B cell (primary cell): Measurements from ENCODE around the gene MCTP1. TPM values are rescaled to one million over a fixed set of nuclear protein-coding genes. Genes with fewer than 3 reads are reported as not detected.

ENCODE experiments used
- ATAC-seq: fragments of 200-7000 bp; cut with Tn5 transposase; one replicate; pipeline ENCODE4 v1.10.0; 2021; ENCODE audit warnings: low read depth, mild to moderate bottlenecking, moderate number of reproducible peaks, moderate library complexity
- CTCF ChIA-PET: fragments of 350-600 bp; sonication (Branson Sonifier 250); formaldehyde crosslinking; loops from one replicate; lab custom pipeline; 2021; ENCODE audit warnings: antibody characterized with exemption, inconsistent platforms; lab: Charles Lee
- POLR2A ChIA-PET: fragments of 350-600 bp; sonication (Branson Sonifier 250); formaldehyde crosslinking; loops from one replicate; lab custom pipeline; 2021; ENCODE audit warnings: antibody characterized with exemption; lab: Charles Lee
- DNase-seq: peaks from one replicate; pipeline ENCODE4 v3.0.0; 2013
- H2AFZ ChIP-seq: 2 replicates; pipeline ENCODE4 v1.6.1; 2012; ENCODE audit warnings: mild to moderate bottlenecking, low read depth, low read length; ENCODE audit not compliant: insufficient read depth, poor library complexity, severe bottlenecking
- H3K27ac ChIP-seq, 2 donors: 1 replicate in 1 of 2; 2 replicates in 1 of 2; pipeline ENCODE4 v1.5.1; 2012 to 2013; ENCODE audit warnings: low read length in 2 of 2, mild to moderate bottlenecking in 2 of 2, moderate library complexity in 1 of 2
- H3K27me3 ChIP-seq, 4 experiments: fragments of 200-600 bp in 1 of 4; sonication (generic) in 1 of 4; replicated peaks in 1 of 4; 1 replicate in 2 of 4; 2 replicates in 2 of 4; pipeline versions ENCODE4 v1.6.1 to v1.7.0; 2013 to 2016; ENCODE audit warnings: low read length in 3 of 4, mild to moderate bottlenecking in 2 of 4, mixed read lengths in 1 of 4, moderate library complexity in 1 of 4; ENCODE audit not compliant: insufficient read depth in 4 of 4, control insufficient read depth in 3 of 4; ENCODE audit errors: control extremely low read depth in 1 of 4
- H3K36me3 ChIP-seq, 2 experiments: replicated peaks in 1 of 2; 1 replicate in 1 of 2; 2 replicates in 1 of 2; pipeline versions ENCODE4 v1.6.1 to v1.7.1; 2013; ENCODE audit warnings: low read length in 1 of 2; ENCODE audit not compliant: insufficient read depth in 2 of 2, control insufficient read depth in 1 of 2; ENCODE audit errors: control extremely low read depth in 1 of 2, extremely low read depth in 1 of 2
- H3K4me1 ChIP-seq, 2 donors: fragments of 200-600 bp in 1 of 2; sonication (generic) in 1 of 2; 1 replicate in 1 of 2; 2 replicates in 1 of 2; pipeline versions ENCODE4 v1.5.1 to v1.6.1; 2013 to 2017; ENCODE audit warnings: low read length in 2 of 2; ENCODE audit not compliant: control insufficient read depth in 2 of 2, insufficient read depth in 2 of 2
- H3K4me2 ChIP-seq: replicated peaks from 2 replicates; pipeline ENCODE3; 2012; ENCODE audit warnings: mild to moderate bottlenecking, low read depth, low read length; ENCODE audit not compliant: poor library complexity, severe bottlenecking
- H3K4me3 ChIP-seq, 5 experiments: fragments of 200-600 bp in 1 of 5; sonication (generic) in 1 of 5; 1 replicate in 3 of 5; 2 replicates in 2 of 5; pipeline versions ENCODE4 v1.5.1 to v1.7.0; 2011 to 2016; ENCODE audit warnings: low read length in 4 of 5, mild to moderate bottlenecking in 4 of 5, low read depth in 2 of 5, control low read depth in 1 of 5, moderate library complexity in 1 of 5; ENCODE audit not compliant: insufficient read depth in 1 of 5; ENCODE audit errors: control extremely low read depth in 1 of 5, extremely low read depth in 1 of 5
- H3K79me2 ChIP-seq: fragments of 200-600 bp; sonication (generic); one replicate; pipeline ENCODE4 v1.6.0; 2016; ENCODE audit warnings: low read length; ENCODE audit not compliant: control insufficient read depth, insufficient read depth
- H3K9ac ChIP-seq: fragments of 200-600 bp; sonication (generic); 2 replicates; pipeline ENCODE4 v1.6.1; 2017; ENCODE audit warnings: mild to moderate bottlenecking, low read length, moderate library complexity
- H3K9me3 ChIP-seq, 3 donors: one replicate each; pipeline versions ENCODE4 v1.6.1 to v1.7.1; 2013; ENCODE audit warnings: low read length in 2 of 3; ENCODE audit not compliant: control insufficient read depth in 2 of 3, insufficient read depth in 1 of 3; ENCODE audit errors: control extremely low read depth in 1 of 3
- H4K20me1 ChIP-seq: 2 replicates; pipeline ENCODE4 v1.6.0; 2012; ENCODE audit warnings: mild to moderate bottlenecking, low read length; ENCODE audit not compliant: insufficient read depth, control insufficient read depth, poor library complexity, severe bottlenecking
- H3K27ac Mint-ChIP-seq: one replicate; pipeline ENCODE4 v1.8.0; 2021; ENCODE audit warnings: mixed read lengths
- H3K27me3 Mint-ChIP-seq: one replicate; pipeline ENCODE4 v1.8.0; 2021; ENCODE audit warnings: mixed read lengths
- H3K4me1 Mint-ChIP-seq: one replicate; pipeline ENCODE4 v1.8.0; 2021; ENCODE audit warnings: mixed read lengths
- H3K4me3 Mint-ChIP-seq: one replicate; pipeline ENCODE4 v1.8.0; 2021; ENCODE audit warnings: mixed read lengths
- H3K9me3 Mint-ChIP-seq: one replicate; pipeline ENCODE4 v1.8.0; 2022; ENCODE audit warnings: mixed read lengths; ENCODE audit not compliant: insufficient read depth
- CTCF ChIP-seq: fragments of 200-600 bp; IDR thresholded peaks from one replicate; pipeline ENCODE4 v1.8.0; 2022; ENCODE audit warnings: antibody characterized with exemption, mild to moderate bottlenecking
- EZH2 ChIP-seq: IDR thresholded peaks from 2 replicates; pipeline ENCODE4 v1.6.1; 2012; ENCODE audit warnings: borderline replicate concordance, low read depth, mild to moderate bottlenecking, moderate library complexity, low read length; ENCODE audit not compliant: insufficient read depth, poor library complexity, severe bottlenecking
- WGBS: methylation state at CpG from one replicate; pipeline ENCODE4 v1.1.5; 2013; ENCODE audit warnings: missing lambda C conversion rate; ENCODE audit not compliant: insufficient coverage; 5-methylcytosine and 5-hydroxymethylcytosine counted together
- intact Hi-C: fragments of 100-400 bp; cut with micrococcal nuclease; formaldehyde crosslinking; loops from one replicate; pipeline ENCODE4 v1.10.0; 2022
- polyA plus RNA-seq: library from polyadenylated mRNA; depleted of rRNA; stranded (reverse); fragments of >200 nt; gene quantifications from 2 replicates; pipeline ENCODE4 v1.2.3, GENCODE V29; 2012
- total RNA-seq, 2 donors: library from RNA; stranded (reverse); fragments of 120-200 nt in 1 of 2; gene quantifications; 1 replicate in 1 of 2; 2 replicates in 1 of 2; pipeline versions ENCODE4 v1.2.3 to v1.2.4, GENCODE V29; 2013 to 2022

The MCTP1 gene
- total and polyA plus RNA-seq, 2 donors (not counting 1 experiment from before 2014, with no cell fraction given), result 0.42 to 2.5 TPM

GRCh38 chr5:95162231-95162992 lies 122.5 kb downstream of the MCTP1 start:
- Mint-ChIP-seq H3K27me3 (no peaks in the 10 kb centered on the region), H3K9me3 (no peaks in the 10 kb centered on the region), H3K4me1 (peaks cover 21% of the 10 kb centered on the region), H3K4me3 (peak overlapping the region; percentile 30), H3K27ac (no peak overlapping the region)
- intact Hi-C loops, result no loop called here
- ATAC-seq, result no peak
- Histone ChIP-seq H4K20me1 (no peaks in the 10 kb centered on the region), H3K4me1 (peaks cover 6 to 16% of the 10 kb centered on the region in 2 donors), H3K9me3 (no peaks in the 10 kb centered on the region), H3K4me2 (peak overlapping the region; percentile 54), H3K4me3 (peak overlapping the region in 1 of 5 experiments; percentile 29), H3K36me3 (no peaks in the 10 kb centered on the region), H2AFZ (peak overlapping the region; percentile 66), H3K27me3 (no peaks in the 10 kb centered on the region), H3K27ac (peak overlapping the region in 1 of 2 donors; percentile 63), H3K79me2 (no peaks in the 10 kb centered on the region), H3K9ac (peak overlapping the region; percentile 6)
- ChIA-PET POLR2A (no interaction called here), CTCF (no interaction called here)
- no peak for TF ChIP-seq EZH2
- no peak for TF ChIP-seq CTCF
- DNase-seq, result peak; percentile 8

GRCh38 chr5:95159603-95160002 lies 125.3 kb downstream of the MCTP1 start:
- Histone ChIP-seq H3K9ac (no peak overlapping the region), H3K27me3 (no peaks in the 10 kb centered on the region), H3K36me3 (no peaks in the 10 kb centered on the region), H4K20me1 (no peaks in the 10 kb centered on the region), H3K79me2 (no peaks in the 10 kb centered on the region), H2AFZ (no peak overlapping the region), H3K4me1 (peaks cover 6 to 16% of the 10 kb centered on the region in 2 donors), H3K27ac (no peak overlapping the region), H3K4me2 (no peak overlapping the region), H3K9me3 (no peaks in the 10 kb centered on the region), H3K4me3 (no peak overlapping the region)
- ChIA-PET POLR2A (no interaction called here), CTCF (no interaction called here)
- H3K4me1 Mint-ChIP-seq, result peaks cover 21% of the 10 kb centered on the region
- no peak overlapping the region for H3K4me3 Mint-ChIP-seq
- ATAC-seq (no peak), DNase-seq (no peak)
- H3K9me3 Mint-ChIP-seq, result no peaks in the 10 kb centered on the region
- no peaks in the 10 kb centered on the region for H3K27me3 Mint-ChIP-seq
- WGBS, result 29% methylated on average over 1 of the region's 1 CpG
- intact Hi-C loops, result no loop called here
- TF ChIP-seq CTCF (no peak), EZH2 (no peak)
- H3K27ac Mint-ChIP-seq, result no peak overlapping the region
